ENCODE measurements around the gene FAHD1. TPM values are rescaled to one million over a fixed set of nuclear protein-coding genes. Genes with fewer than 3 reads are reported as not detected.

FAHD1 gene
- polyA plus RNA-seq, 3 donors, result 7.5 to 24.9 (median 17.3) TPM

- H3K79me2 ChIP-seq (ENCODE audit: insufficient read depth, low read length), result peaks cover 6% of the 10 kb centered on the region
- Mint-ChIP-seq H3K36me3 (peaks cover 13 to 40% of the 10 kb centered on the region in 2 donors), H3K27ac (no peak overlapping the region), H3K27me3 (ENCODE audit: low read depth in 3 of 3) (peaks cover 0 to 2% (median 0%) of the 10 kb centered on the region in 3 donors), H3K9me3 (no peaks in the 10 kb centered on the region), H3K4me3 (no peak overlapping the region), H3K4me1 (no peaks in the 10 kb centered on the region)
- intact Hi-C loops (cut with micrococcal nuclease), result no loop called here
- H3K9me3 ChIP-seq (replicated peaks in 1 of 2; ENCODE audit: control insufficient read depth in 1 of 2, insufficient read depth in 1 of 2, low read length in 2 of 2), result no peaks in the 10 kb centered on the region
- no peak for DNase-seq
- TF ChIP-seq CTCF (IDR thresholded peaks at IDR 0.05), result no peak
- H3K36me3 ChIP-seq (replicated peaks in 1 of 2; ENCODE audit: control insufficient read depth in 1 of 2, insufficient read depth in 2 of 2, low read length in 2 of 2), result peaks cover 38 to 42% of the 10 kb centered on the region in 2 donors
- H2AFZ ChIP-seq (ENCODE audit: insufficient read depth, low read depth, low read length, poor library complexity, severe bottlenecking), result no peak overlapping the region
- no peak overlapping the region for H3K9ac ChIP-seq (ENCODE audit: insufficient read depth, low read length, poor library complexity, severe bottlenecking)
- no peaks in the 10 kb centered on the region for H3K27me3 ChIP-seq (ENCODE audit: control insufficient read depth in 2 of 2, insufficient read depth in 2 of 2, low read length in 2 of 2)
- H3K4me2 ChIP-seq (replicated peaks; ENCODE audit: extremely low read depth, low read length, poor library complexity, severe bottlenecking), result no peak overlapping the region
- H3K27ac ChIP-seq (ENCODE audit: low read depth in 1 of 2, low read length in 2 of 2), result no peak overlapping the region
- H4K20me1 ChIP-seq (ENCODE audit: insufficient read depth, low read length), result peaks cover 16% of the 10 kb centered on the region
- no peak overlapping the region for H3K4me3 ChIP-seq (replicated peaks in 1 of 3; ENCODE audit: low read depth in 2 of 3, low read length in 3 of 3)
- whole genome bisulfite sequencing (ENCODE audit: insufficient coverage), result 97% methylated on average over 53 of the region's 53 CpGs
- H3K4me1 ChIP-seq (ENCODE audit: control insufficient read depth in 1 of 2, insufficient read depth in 2 of 2, low read length in 2 of 2), result no peaks in the 10 kb centered on the region
Measured at GRCh38 chr16:1791256-1791942, 35.6 kb upstream of the FAHD1 start.

GRCh38 chr16:1791943-1792812 lies 34.8 kb upstream of the FAHD1 start:
- H3K36me3 ChIP-seq (replicated peaks in 1 of 2; ENCODE audit: control insufficient read depth in 1 of 2, insufficient read depth in 2 of 2, low read length in 2 of 2), result peaks cover 32 to 34% of the 10 kb centered on the region in 2 donors
- H3K36me3 Mint-ChIP-seq, result peaks cover 7 to 34% of the 10 kb centered on the region in 2 donors

More at GRCh38 chr16:1791943-1792812, 34.8 kb upstream of the FAHD1 start:
- Histone ChIP-seq H3K4me3 (replicated peaks in 1 of 3; ENCODE audit: low read depth in 2 of 3, low read length in 3 of 3) (no peak overlapping the region), H4K20me1 (ENCODE audit: insufficient read depth, low read length) (peaks cover 9% of the 10 kb centered on the region), H3K9me3 (replicated peaks in 1 of 2; ENCODE audit: control insufficient read depth in 1 of 2, insufficient read depth in 1 of 2, low read length in 2 of 2) (no peaks in the 10 kb centered on the region), H3K9ac (ENCODE audit: insufficient read depth, low read length, poor library complexity, severe bottlenecking) (no peak overlapping the region), H3K4me1 (ENCODE audit: control insufficient read depth in 1 of 2, insufficient read depth in 2 of 2, low read length in 2 of 2) (no peaks in the 10 kb centered on the region), H3K27ac (ENCODE audit: low read depth in 1 of 2, low read length in 2 of 2) (no peak overlapping the region), H3K79me2 (ENCODE audit: insufficient read depth, low read length) (no peaks in the 10 kb centered on the region), H2AFZ (ENCODE audit: insufficient read depth, low read depth, low read length, poor library complexity, severe bottlenecking) (no peak overlapping the region), H3K27me3 (ENCODE audit: control insufficient read depth in 2 of 2, insufficient read depth in 2 of 2, low read length in 2 of 2) (no peaks in the 10 kb centered on the region), H3K4me2 (replicated peaks; ENCODE audit: extremely low read depth, low read length, poor library complexity, severe bottlenecking) (no peak overlapping the region)
- no peak for DNase-seq
- H3K9me3 Mint-ChIP-seq, result peaks cover 0 to 7% (median 0%) of the 10 kb centered on the region in 7 donors
- no peaks in the 10 kb centered on the region for H3K4me1 Mint-ChIP-seq
- no peak overlapping the region for H3K4me3 Mint-ChIP-seq
- H3K27me3 Mint-ChIP-seq (ENCODE audit: low read depth in 3 of 3), result peaks cover 0 to 2% (median 0%) of the 10 kb centered on the region in 3 donors
- 95% methylated on average over 59 of the region's 59 CpGs for WGBS (ENCODE audit: insufficient coverage)
- intact Hi-C loops (cut with micrococcal nuclease), result no loop called here
- H3K27ac Mint-ChIP-seq, result no peak overlapping the region
- TF ChIP-seq CTCF (IDR thresholded peaks at IDR 0.05), result no peak

All from CD14-positive monocyte (primary cell).